Keratinocyte (primary cell): ENCODE results near the gene ATIC. TPM values are rescaled to one million over a fixed set of nuclear protein-coding genes. Genes with fewer than 3 reads are reported as not detected.

Experiments
- DNase-seq: peaks from one replicate; pipeline ENCODE4 v3.0.0-alpha.2; 2011; ENCODE audit warnings: low read depth, missing footprints, low spot score
- FAIRE-seq: peaks from 2 replicates; lab custom pipeline; 2011; peaks lifted over from hg19 to GRCh38; lab: Jason Lieb, UNC
- H2AFZ ChIP-seq: 2 replicates; pipeline ENCODE4 v1.6.0; 2012; ENCODE audit warnings: low read length, control low read depth, inconsistent platforms; ENCODE audit not compliant: control insufficient read depth
- H3K27ac ChIP-seq: 2 replicates; pipeline ENCODE4 v1.5.1; 2011; ENCODE audit warnings: low read length; ENCODE audit not compliant: control insufficient read depth, insufficient read depth
- H3K27me3 ChIP-seq: 3 replicates; pipeline ENCODE4 v1.6.0; 2011; ENCODE audit warnings: low read length; ENCODE audit not compliant: control insufficient read depth, insufficient read depth; ENCODE audit errors: extremely low read depth
- H3K36me3 ChIP-seq, 2 experiments: 2 replicates in 1 of 2; 3 replicates in 1 of 2; pipeline ENCODE4 v1.5.1; 2011; ENCODE audit warnings: low read length in 2 of 2, mild to moderate bottlenecking in 1 of 2; ENCODE audit not compliant: control insufficient read depth in 2 of 2, insufficient read depth in 2 of 2; ENCODE audit errors: extremely low read depth in 1 of 2
- H3K4me1 ChIP-seq: 3 replicates; pipeline ENCODE4 v1.5.1; 2011; ENCODE audit warnings: low read length; ENCODE audit not compliant: control insufficient read depth, insufficient read depth; ENCODE audit errors: extremely low read depth
- H3K4me2 ChIP-seq: 3 replicates; pipeline ENCODE4 v1.6.0; 2011; ENCODE audit warnings: low read depth, low read length; ENCODE audit not compliant: control insufficient read depth, insufficient read depth; ENCODE audit errors: extremely low read depth
- H3K4me3 ChIP-seq, 3 experiments: fragments of 200-600 bp in 1 of 3; sonication (generic) in 1 of 3; 2 replicates in 2 of 3; 3 replicates in 1 of 3; pipeline ENCODE4 v1.5.1; 2011 to 2016; ENCODE audit warnings: low read length in 3 of 3, mild to moderate bottlenecking in 3 of 3, control low read depth in 2 of 3, inconsistent platforms in 1 of 3, low read depth in 1 of 3, mixed read lengths in 1 of 3, mixed run types in 1 of 3, moderate library complexity in 1 of 3; ENCODE audit not compliant: control insufficient read depth in 2 of 3, insufficient read depth in 2 of 3; ENCODE audit errors: extremely low read depth in 1 of 3
- H3K79me2 ChIP-seq: 2 replicates; pipeline ENCODE4 v1.6.0; 2012; ENCODE audit warnings: low read length; ENCODE audit not compliant: control insufficient read depth, insufficient read depth
- H3K9ac ChIP-seq: 3 replicates; pipeline ENCODE4 v1.6.0; 2011; ENCODE audit warnings: low read length; ENCODE audit not compliant: control insufficient read depth, insufficient read depth; ENCODE audit errors: extremely low read depth
- H3K9me1 ChIP-seq: 3 replicates; pipeline ENCODE4 v1.6.0; 2011; ENCODE audit warnings: low read length; ENCODE audit not compliant: control insufficient read depth, insufficient read depth; ENCODE audit errors: extremely low read depth
- H3K9me3 ChIP-seq: 2 replicates; pipeline ENCODE4 v1.5.1; 2012; ENCODE audit warnings: low read depth, low read length; ENCODE audit not compliant: control insufficient read depth
- H4K20me1 ChIP-seq: 3 replicates; pipeline ENCODE4 v1.6.0; 2011; ENCODE audit warnings: low read length; ENCODE audit not compliant: control insufficient read depth, insufficient read depth; ENCODE audit errors: extremely low read depth
- EZH2 ChIP-seq: IDR thresholded peaks from one replicate; pipeline ENCODE4 v1.6.1; 2012; ENCODE audit warnings: inconsistent platforms, mild to moderate bottlenecking, low read length, moderate library complexity
- dilution Hi-C: fragments of 300-500 bp; cut with MboI; formaldehyde crosslinking; loops from one replicate; pipeline ENCODE4 v1.7.0; 2020; ENCODE audit warnings: low sequenced_read_pairs; ENCODE audit not compliant: extremely low pct_ligation_motif_present
- polyA plus RNA-seq, 5 experiments: library from polyadenylated mRNA; depleted of rRNA in 3 of 5; stranded (reverse) in 3 of 5; stranded (forward) in 1 of 5; unstranded in 1 of 5; fragments of >200 nt; gene quantifications; 1 replicate in 1 of 5; 2 replicates in 3 of 5; 3 replicates in 1 of 5; pipeline versions ENCODE4 v1.2.1 to v1.2.3, GENCODE V29; 2011 to 2012; ENCODE audit warnings: missing spikeins in 2 of 5, low read depth in 1 of 5, low replicate concordance in 1 of 5
- TF ChIP-seq, protein P1 (sequence below), 3 experiments: IDR thresholded peaks in 1 of 3; conservative IDR thresholded peaks in 1 of 3; optimal IDR thresholded peaks in 1 of 3; 2 replicates in 2 of 3; 3 replicates in 1 of 3; pipeline versions ENCODE3 to v1.5.1; 2011; ENCODE audit warnings: low read length in 3 of 3, mild to moderate bottlenecking in 3 of 3, moderate library complexity in 2 of 3, control low read depth in 1 of 3, inconsistent platforms in 1 of 3; ENCODE audit not compliant: insufficient read depth in 2 of 3; ENCODE audit errors: extremely low read depth in 1 of 3

The ATIC gene
- polyA plus RNA-seq, 1 donor (not counting 4 experiments of a cell fraction or from before 2014, with no cell fraction given): 110 TPM

DNA sequence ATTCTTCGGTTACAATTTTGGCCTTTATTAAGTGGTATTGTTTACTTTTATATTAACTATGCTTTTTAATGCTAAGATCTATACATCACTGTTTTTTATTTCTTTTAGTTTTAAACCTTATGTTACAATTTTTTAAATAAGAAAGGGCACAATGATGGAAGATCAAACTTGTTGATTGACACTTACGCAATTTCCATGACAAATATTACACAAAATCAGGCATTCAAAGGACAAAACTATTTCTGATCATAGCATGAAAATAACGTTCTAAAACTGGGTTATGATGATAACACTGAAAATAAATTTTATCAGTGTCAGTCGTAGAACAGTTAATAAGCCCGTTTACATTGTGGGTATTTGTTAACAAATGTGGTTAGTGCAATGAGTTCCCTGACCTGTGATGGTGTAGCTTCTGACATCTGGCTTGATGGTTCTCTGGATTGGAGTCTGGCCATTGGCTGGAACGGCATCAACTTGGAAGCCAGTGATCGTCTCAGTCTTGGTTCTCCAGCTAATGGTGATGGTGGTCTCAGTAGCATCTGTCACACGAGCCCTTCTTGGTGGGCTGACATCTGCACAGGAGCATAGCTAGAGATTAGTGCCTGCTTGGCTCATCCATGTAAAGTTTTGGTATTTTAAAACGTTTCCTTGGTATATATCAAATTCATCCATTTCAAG, 64.4 kb downstream of the ATIC start:
- no peaks in the 10 kb centered on the region for H3K4me1 ChIP-seq
- no peak overlapping the region for H3K4me3 ChIP-seq
- no peak for DNase-seq
- no peak for FAIRE-seq
- H3K27ac ChIP-seq: no peak overlapping the region
- peaks cover 21 to 53% of the 10 kb centered on the region in 2 experiments for H3K36me3 ChIP-seq
- H4K20me1 ChIP-seq: no peaks in the 10 kb centered on the region
- no peak for TF ChIP-seq EZH2
- TF ChIP-seq, protein P1, sequence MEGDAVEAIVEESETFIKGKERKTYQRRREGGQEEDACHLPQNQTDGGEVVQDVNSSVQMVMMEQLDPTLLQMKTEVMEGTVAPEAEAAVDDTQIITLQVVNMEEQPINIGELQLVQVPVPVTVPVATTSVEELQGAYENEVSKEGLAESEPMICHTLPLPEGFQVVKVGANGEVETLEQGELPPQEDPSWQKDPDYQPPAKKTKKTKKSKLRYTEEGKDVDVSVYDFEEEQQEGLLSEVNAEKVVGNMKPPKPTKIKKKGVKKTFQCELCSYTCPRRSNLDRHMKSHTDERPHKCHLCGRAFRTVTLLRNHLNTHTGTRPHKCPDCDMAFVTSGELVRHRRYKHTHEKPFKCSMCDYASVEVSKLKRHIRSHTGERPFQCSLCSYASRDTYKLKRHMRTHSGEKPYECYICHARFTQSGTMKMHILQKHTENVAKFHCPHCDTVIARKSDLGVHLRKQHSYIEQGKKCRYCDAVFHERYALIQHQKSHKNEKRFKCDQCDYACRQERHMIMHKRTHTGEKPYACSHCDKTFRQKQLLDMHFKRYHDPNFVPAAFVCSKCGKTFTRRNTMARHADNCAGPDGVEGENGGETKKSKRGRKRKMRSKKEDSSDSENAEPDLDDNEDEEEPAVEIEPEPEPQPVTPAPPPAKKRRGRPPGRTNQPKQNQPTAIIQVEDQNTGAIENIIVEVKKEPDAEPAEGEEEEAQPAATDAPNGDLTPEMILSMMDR (optimal IDR thresholded peaks at IDR 0.05 in 1 of 3, IDR thresholded peaks at IDR 0.05 in 1 of 3, conservative IDR thresholded peaks at IDR 0.05 in 1 of 3; ENCODE audit: extremely low read depth in 1 of 3, insufficient read depth in 2 of 3, low read length in 3 of 3): no peak
- no peaks in the 10 kb centered on the region for H3K79me2 ChIP-seq
- dilution Hi-C loops: no loop called here
- no peak overlapping the region for H2AFZ ChIP-seq
- H3K27me3 ChIP-seq: no peaks in the 10 kb centered on the region
- H3K9me3 ChIP-seq: no peaks in the 10 kb centered on the region
- no peak overlapping the region for H3K4me2 ChIP-seq
- H3K9me1 ChIP-seq: no peaks in the 10 kb centered on the region
- H3K9ac ChIP-seq: no peak overlapping the region

DNA sequence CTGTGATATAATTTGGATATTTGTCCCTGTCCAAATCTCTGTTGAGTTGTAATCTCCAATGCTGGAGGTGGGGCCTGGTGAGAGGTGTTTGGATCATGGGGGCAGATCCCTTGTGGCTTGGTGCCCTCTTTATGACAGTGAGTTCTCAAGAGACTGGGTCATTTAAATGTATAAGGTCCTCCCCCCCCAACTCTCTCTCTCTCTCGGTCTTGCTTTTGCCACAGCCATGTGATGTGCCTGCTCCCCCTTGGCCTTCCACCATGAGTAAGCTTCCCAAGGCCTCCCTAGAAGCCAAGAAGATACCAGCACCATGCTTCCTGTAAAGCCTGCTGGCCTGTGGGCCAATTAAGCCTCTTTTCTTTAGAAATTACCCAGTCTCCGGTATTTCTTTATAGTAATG, 65.4 kb downstream of the ATIC start:
- Histone ChIP-seq H3K9me3 (no peaks in the 10 kb centered on the region), H3K4me2 (no peak overlapping the region), H3K9me1 (no peaks in the 10 kb centered on the region), H3K79me2 (no peaks in the 10 kb centered on the region), H3K27ac (no peak overlapping the region), H3K36me3 (peaks cover 18 to 54% of the 10 kb centered on the region in 2 experiments), H4K20me1 (no peaks in the 10 kb centered on the region), H3K9ac (no peak overlapping the region), H3K27me3 (no peaks in the 10 kb centered on the region), H2AFZ (no peak overlapping the region), H3K4me3 (no peak overlapping the region), H3K4me1 (no peaks in the 10 kb centered on the region)
- DNase-seq: no peak
- TF ChIP-seq EZH2: no peak
- TF ChIP-seq, protein P1 (optimal IDR thresholded peaks at IDR 0.05 in 1 of 3, IDR thresholded peaks at IDR 0.05 in 1 of 3, conservative IDR thresholded peaks at IDR 0.05 in 1 of 3; ENCODE audit: extremely low read depth in 1 of 3, insufficient read depth in 2 of 3, low read length in 3 of 3): no peak
- no peak for FAIRE-seq
- dilution Hi-C loops: no loop called here
